Measurements from ENCODE around the gene TMEM200A. TPM values are rescaled to one million over a fixed set of nuclear protein-coding genes. Genes with fewer than 3 reads are reported as not detected.

TMEM200A gene
- total RNA-seq, 1 experiment from 2014 or later = 0.40 TPM

DNA sequence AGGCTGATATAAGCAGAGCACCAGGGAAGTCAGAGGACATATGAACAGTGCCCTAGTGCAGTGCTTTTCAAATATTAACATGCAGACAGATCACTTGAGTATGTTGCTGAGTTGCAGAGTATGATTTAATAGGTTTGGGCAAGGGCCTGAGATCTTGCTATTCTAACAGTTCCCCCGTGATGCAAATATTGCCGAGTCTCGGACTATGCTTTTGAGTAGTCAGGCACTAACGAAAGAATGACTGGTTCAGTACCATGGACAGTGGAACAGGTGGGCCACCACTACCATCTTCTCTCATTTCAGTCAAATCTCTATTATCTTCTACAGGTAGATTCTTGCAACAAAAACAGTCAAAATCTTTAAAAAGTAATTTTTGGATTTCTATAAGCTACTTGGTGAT is 3.7 kb upstream of the TMEM200A start:
- no TSS peak for BruUV-seq (replicated peaks)
- Histone ChIP-seq H3K9me3 (ENCODE audit: low read length) (no peaks in the 10 kb centered on the region), H3K36me3 (ENCODE audit: low read depth, low read length) (no peaks in the 10 kb centered on the region), H3K4me3 (ENCODE audit: low read length) (no peak overlapping the region), H3K27me3 (ENCODE audit: low read length) (peaks cover 10% of the 10 kb centered on the region), H3K79me2 (ENCODE audit: low read length) (no peaks in the 10 kb centered on the region), H4K20me1 (ENCODE audit: low read length) (no peaks in the 10 kb centered on the region), H3K9ac (ENCODE audit: low read length) (no peak overlapping the region), H3K4me2 (ENCODE audit: low read length) (no peak overlapping the region), H2AFZ (ENCODE audit: low read length) (no peak overlapping the region), H3F3A (ENCODE audit: low read length, unreplicated experiment) (no peaks in the 10 kb centered on the region), H3K9me2 (replicated peaks; ENCODE audit: low read length) (no peaks in the 10 kb centered on the region), H3K4me1 (ENCODE audit: insufficient read depth, low read length) (no peaks in the 10 kb centered on the region), H3K27ac (ENCODE audit: low read length) (no peak overlapping the region)
- intact Hi-C loops (cut with micrococcal nuclease) = no loop called here
- ChIA-PET POLR2A (ENCODE audit: unreplicated experiment) (no interaction called here), CTCF (no interaction called here)
- ATAC-seq (no peak), DNase-seq (peak; percentile 31)
- no peak for TF ChIP-seq EZH2 (IDR thresholded peaks at IDR 0.05; ENCODE audit: low read length, unreplicated experiment)
- no peak for TF ChIP-seq EZH2phosphoT487 (IDR thresholded peaks at IDR 0.05; ENCODE audit: borderline replicate concordance, low read length)

DNA sequence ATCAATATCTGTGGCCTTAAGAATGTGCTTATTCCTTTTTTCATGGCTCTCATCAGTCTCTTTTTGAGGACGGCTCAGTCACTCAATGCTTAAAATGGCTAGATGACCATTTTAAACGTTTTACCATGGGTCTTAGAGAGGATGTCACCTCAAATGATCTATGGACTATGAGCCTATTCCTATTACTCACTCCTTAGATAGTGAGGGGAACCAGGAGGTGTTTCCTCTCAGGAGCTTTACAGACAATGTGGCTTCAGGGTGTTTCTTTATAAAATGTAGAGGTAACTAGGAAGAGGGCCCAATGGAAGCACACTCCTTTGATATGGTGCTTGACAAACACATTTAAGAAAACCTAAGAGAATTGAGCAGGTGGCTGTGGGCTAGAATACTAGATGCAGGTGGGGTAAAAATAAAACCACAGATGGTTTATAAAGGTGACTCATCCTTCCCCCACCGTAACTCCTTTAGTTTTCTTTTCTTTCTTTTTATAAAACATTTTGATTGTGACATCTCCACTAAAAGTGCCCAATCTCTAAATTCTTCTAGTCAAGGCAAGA is 1.5 kb upstream of the TMEM200A start:
- Histone ChIP-seq H3K27ac (ENCODE audit: low read length) (no peak overlapping the region), H3K36me3 (ENCODE audit: low read depth, low read length) (no peaks in the 10 kb centered on the region), H3K9me3 (ENCODE audit: low read length) (no peaks in the 10 kb centered on the region), H3K9me2 (replicated peaks; ENCODE audit: low read length) (no peaks in the 10 kb centered on the region), H3K27me3 (ENCODE audit: low read length) (peaks cover 27% of the 10 kb centered on the region), H3K79me2 (ENCODE audit: low read length) (no peaks in the 10 kb centered on the region), H3K4me3 (ENCODE audit: low read length) (no peak overlapping the region), H4K20me1 (ENCODE audit: low read length) (no peaks in the 10 kb centered on the region), H3F3A (ENCODE audit: low read length, unreplicated experiment) (no peaks in the 10 kb centered on the region), H3K4me2 (ENCODE audit: low read length) (no peak overlapping the region), H3K4me1 (ENCODE audit: insufficient read depth, low read length) (no peaks in the 10 kb centered on the region), H3K9ac (ENCODE audit: low read length) (no peak overlapping the region), H2AFZ (ENCODE audit: low read length) (no peak overlapping the region)
- DNase-seq (no peak), ATAC-seq (no peak)
- BruUV-seq (replicated peaks) = no TSS peak
- intact Hi-C loops (cut with micrococcal nuclease) = no loop called here
- ChIA-PET CTCF (no interaction called here), POLR2A (ENCODE audit: unreplicated experiment) (no interaction called here)
- TF ChIP-seq, protein P1, sequence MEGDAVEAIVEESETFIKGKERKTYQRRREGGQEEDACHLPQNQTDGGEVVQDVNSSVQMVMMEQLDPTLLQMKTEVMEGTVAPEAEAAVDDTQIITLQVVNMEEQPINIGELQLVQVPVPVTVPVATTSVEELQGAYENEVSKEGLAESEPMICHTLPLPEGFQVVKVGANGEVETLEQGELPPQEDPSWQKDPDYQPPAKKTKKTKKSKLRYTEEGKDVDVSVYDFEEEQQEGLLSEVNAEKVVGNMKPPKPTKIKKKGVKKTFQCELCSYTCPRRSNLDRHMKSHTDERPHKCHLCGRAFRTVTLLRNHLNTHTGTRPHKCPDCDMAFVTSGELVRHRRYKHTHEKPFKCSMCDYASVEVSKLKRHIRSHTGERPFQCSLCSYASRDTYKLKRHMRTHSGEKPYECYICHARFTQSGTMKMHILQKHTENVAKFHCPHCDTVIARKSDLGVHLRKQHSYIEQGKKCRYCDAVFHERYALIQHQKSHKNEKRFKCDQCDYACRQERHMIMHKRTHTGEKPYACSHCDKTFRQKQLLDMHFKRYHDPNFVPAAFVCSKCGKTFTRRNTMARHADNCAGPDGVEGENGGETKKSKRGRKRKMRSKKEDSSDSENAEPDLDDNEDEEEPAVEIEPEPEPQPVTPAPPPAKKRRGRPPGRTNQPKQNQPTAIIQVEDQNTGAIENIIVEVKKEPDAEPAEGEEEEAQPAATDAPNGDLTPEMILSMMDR (conservative IDR thresholded peaks at IDR 0.05; ENCODE audit: low read depth, low read length) = no peak
- no peak for TF ChIP-seq EZH2 (IDR thresholded peaks at IDR 0.05; ENCODE audit: low read length, unreplicated experiment)
- TF ChIP-seq EZH2phosphoT487 (IDR thresholded peaks at IDR 0.05; ENCODE audit: borderline replicate concordance, low read length) = no peak

DNA sequence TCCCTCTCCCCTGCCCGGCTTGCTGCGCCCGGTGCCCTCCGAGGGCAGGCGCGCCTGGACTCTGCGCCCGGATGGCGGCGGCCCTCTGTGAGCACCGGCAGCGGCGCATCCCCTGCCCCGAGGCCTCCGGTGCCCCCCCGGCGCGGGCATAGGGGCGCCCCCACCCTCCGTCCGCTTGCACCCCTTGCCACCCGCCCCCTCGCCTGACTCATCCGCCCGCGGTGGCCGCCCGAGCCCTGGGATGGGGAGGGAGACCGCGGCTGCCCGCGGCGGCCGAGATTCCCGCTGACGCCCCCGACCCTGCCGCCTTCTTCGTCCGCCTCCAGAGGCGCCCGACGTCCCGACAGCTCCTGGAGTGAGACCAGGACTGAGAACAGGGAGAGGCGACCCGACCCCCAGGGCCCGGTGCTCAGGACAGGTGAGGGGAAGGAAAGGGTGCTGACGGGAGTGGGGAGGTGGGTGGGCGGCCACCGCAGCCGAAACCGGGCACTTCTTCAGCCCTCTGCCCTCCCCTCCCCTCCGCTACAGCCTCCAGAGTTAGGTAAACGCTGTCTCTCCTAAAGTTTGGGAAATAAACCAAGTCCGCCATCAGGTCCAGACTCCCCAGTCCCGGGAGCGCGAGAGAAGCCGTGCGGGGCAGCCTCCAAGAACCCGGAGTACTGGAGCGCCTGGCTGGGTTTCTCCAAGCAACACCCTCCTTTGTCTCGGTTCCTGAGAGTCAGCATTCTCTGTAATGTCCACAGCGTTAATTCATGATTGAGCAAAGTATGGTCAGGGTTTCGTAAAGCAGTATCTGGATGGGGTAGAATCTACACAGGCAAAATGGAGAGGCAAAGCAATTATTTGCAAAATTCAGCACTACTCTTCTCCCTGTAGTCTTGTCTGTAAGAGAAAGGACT is 539 bp downstream of the TMEM200A start:
- Histone ChIP-seq H3K27ac (ENCODE audit: low read length) (no peak overlapping the region), H3K4me1 (ENCODE audit: insufficient read depth, low read length) (no peaks in the 10 kb centered on the region), H4K20me1 (ENCODE audit: low read length) (no peaks in the 10 kb centered on the region), H3K36me3 (ENCODE audit: low read depth, low read length) (no peaks in the 10 kb centered on the region), H3K9me3 (ENCODE audit: low read length) (no peaks in the 10 kb centered on the region), H3K4me2 (ENCODE audit: low read length) (peak overlapping the region; percentile 82), H3K9ac (ENCODE audit: low read length) (no peak overlapping the region), H3K4me3 (ENCODE audit: low read length) (peak overlapping the region; percentile 65), H3K27me3 (ENCODE audit: low read length) (peaks cover 27% of the 10 kb centered on the region), H3K79me2 (ENCODE audit: low read length) (no peaks in the 10 kb centered on the region), H2AFZ (ENCODE audit: low read length) (peak overlapping the region; percentile 72), H3K9me2 (replicated peaks; ENCODE audit: low read length) (no peaks in the 10 kb centered on the region), H3F3A (ENCODE audit: low read length, unreplicated experiment) (no peaks in the 10 kb centered on the region)
- POLR2A ChIA-PET (ENCODE audit: unreplicated experiment) = no interaction called here
- DNase-seq = no peak
- CTCF ChIA-PET = no interaction called here
- TF ChIP-seq EZH2 (IDR thresholded peaks at IDR 0.05; ENCODE audit: low read length, unreplicated experiment) (no peak), EZH2phosphoT487 (IDR thresholded peaks at IDR 0.05; ENCODE audit: borderline replicate concordance, low read length) (no peak)
- TF ChIP-seq, protein P1 (conservative IDR thresholded peaks at IDR 0.05; ENCODE audit: low read depth, low read length) = 0 out of 2 replicates have a peak, but pooled peaks have one; percentile 10
- peak; percentile 54 for ATAC-seq
- BruUV-seq (replicated peaks) = no TSS peak
- intact Hi-C loops (cut with micrococcal nuclease) = loop anchor here (5.0 kb wide), 1 partner anchor 331 kb away; no protein-coding TSS in a partner anchor
